K562 (cell line): ENCODE measurements around the gene BNC2. TPM values are rescaled to one million over a fixed set of nuclear protein-coding genes. Genes with fewer than 3 reads are reported as not detected.

ENCODE experiments used
- ATAC-seq: fragments of 200-7000 bp; cut with Tn5 transposase; 3 replicates; pipeline ENCODE4 v1.9.1; 2020; ENCODE audit warnings: moderate library complexity
- BruUV-seq: library from RNA; stranded (reverse); fragments of 400-500 nt; replicated peaks from 2 replicates; lab custom pipeline; 2021; lab: Mats Ljungman, UMichigan
- CTCF ChIA-PET: fragments of 300-600 bp; formaldehyde crosslinking; extraction: SDS; loops from one replicate; lab custom pipeline; 2021; ENCODE audit warnings: low intra/inter-chr PET ratio; lab: Yijun Ruan, JAX
- POLR2A ChIA-PET: fragments of 300-600, 350-650 bp; sonication (Branson Sonifier 250); formaldehyde crosslinking; extraction: SDS; loops from one replicate; lab custom pipeline; 2021; ENCODE audit warnings: antibody characterized with exemption, inconsistent platforms; lab: Yijun Ruan, JAX
- DNase-seq, 4 experiments: peaks; one replicate each; pipeline versions ENCODE4 v3.0.0 to v3.0.0-alpha.2; 2011 to 2018; ENCODE audit warnings: low spot score in 3 of 4, mixed read lengths in 3 of 4; ENCODE audit errors: extremely low read depth in 1 of 4
- FAIRE-seq: peaks from 2 replicates; lab custom pipeline; 2011; peaks lifted over from hg19 to GRCh38; lab: Jason Lieb, UNC
- H2AFZ ChIP-seq: 2 replicates; pipeline ENCODE4 v1.6.0; 2011; ENCODE audit warnings: low read depth, low read length, control low read depth, inconsistent platforms
- H3K27ac ChIP-seq: fragments of 200-600 bp; 3 replicates; pipeline ENCODE4 v1.8.0; 2011; ENCODE audit warnings: low read depth, mild to moderate bottlenecking, control low read depth, inconsistent platforms, low read length, moderate library complexity, mixed read lengths; ENCODE audit errors: extremely low read depth
- H3K27me3 ChIP-seq, 2 experiments: fragments of 300-600 bp in 1 of 2; 2 replicates in 1 of 2; 3 replicates in 1 of 2; pipeline versions ENCODE4 v1.6.0 to v1.8.0; 2011; ENCODE audit warnings: inconsistent platforms in 2 of 2, low read length in 2 of 2, mild to moderate bottlenecking in 1 of 2, mixed read lengths in 1 of 2, moderate library complexity in 1 of 2; ENCODE audit not compliant: control insufficient read depth in 2 of 2, insufficient read depth in 2 of 2
- H3K36me3 ChIP-seq: fragments of 300-600 bp; 3 replicates; pipeline ENCODE4 v1.8.0; 2011; ENCODE audit warnings: mild to moderate bottlenecking, low read length, inconsistent platforms; ENCODE audit not compliant: control insufficient read depth, insufficient read depth
- H3K4me1 ChIP-seq, 2 experiments: fragments of 200-600 bp in 1 of 2; replicated peaks in 1 of 2; 2 replicates in 1 of 2; 3 replicates in 1 of 2; pipeline versions ENCODE4 v1.5.1 to v1.8.0; 2011; ENCODE audit warnings: inconsistent platforms in 2 of 2, low read length in 2 of 2, mild to moderate bottlenecking in 1 of 2, mixed read lengths in 1 of 2, moderate library complexity in 1 of 2; ENCODE audit not compliant: control insufficient read depth in 2 of 2, insufficient read depth in 2 of 2
- H3K4me2 ChIP-seq: 2 replicates; pipeline ENCODE4 v1.6.1; 2011; ENCODE audit warnings: low read length, control low read depth, inconsistent platforms, mixed read lengths; ENCODE audit not compliant: insufficient read depth
- H3K4me3 ChIP-seq: fragments of 200-600 bp; sonication (generic), shearing (Covaris generic); 2 replicates; pipeline ENCODE4 v1.5.1; 2016; ENCODE audit warnings: control low read depth, inconsistent platforms
- H3K79me2 ChIP-seq: fragments of 200-600 bp; 3 replicates; pipeline ENCODE4 v1.8.0; 2011; ENCODE audit warnings: low read length, inconsistent platforms; ENCODE audit not compliant: control insufficient read depth, insufficient read depth
- H3K9ac ChIP-seq, 2 experiments: 2 replicates each; pipeline versions ENCODE4 v1.6.0 to v1.6.1; 2011; ENCODE audit warnings: low read depth in 2 of 2, low read length in 2 of 2, control low read depth in 1 of 2, inconsistent platforms in 1 of 2, mild to moderate bottlenecking in 1 of 2, mixed read lengths in 1 of 2; ENCODE audit not compliant: insufficient read depth in 1 of 2
- H3K9me1 ChIP-seq: one replicate; pipeline ENCODE4 v1.6.0; 2011; ENCODE audit warnings: inconsistent platforms, mild to moderate bottlenecking, low read length, moderate library complexity; ENCODE audit not compliant: control insufficient read depth, insufficient read depth
- H3K9me3 ChIP-seq: replicated peaks from 2 replicates; pipeline ENCODE4 v1.5.1; 2011; ENCODE audit warnings: low read depth, low read length, inconsistent platforms; ENCODE audit not compliant: control insufficient read depth, insufficient read depth
- H4K20me1 ChIP-seq: replicated peaks from 2 replicates; pipeline ENCODE4 v1.6.1; 2011; ENCODE audit warnings: low read length, inconsistent platforms, mixed read lengths; ENCODE audit not compliant: control insufficient read depth, insufficient read depth
- ARID1B ChIP-seq: fragments of 450-650 bp; IDR thresholded peaks from 2 replicates; pipeline ENCODE4 v1.6.1; 2016; ENCODE audit warnings: antibody characterized with exemption, mild to moderate bottlenecking, inconsistent platforms
- ETS2 ChIP-seq: IDR thresholded peaks from 2 replicates; pipeline ENCODE4 v1.6.1; 2016; ENCODE audit warnings: borderline replicate concordance, missing genetic modification characterization, mild to moderate bottlenecking, moderate library complexity, missing compliant biosample characterization; ENCODE audit not compliant: poor library complexity, severe bottlenecking
- ETV1 ChIP-seq: fragments of 450-650 bp; conservative IDR thresholded peaks from 2 replicates; pipeline ENCODE4 v1.6.1; 2016; ENCODE audit warnings: missing genetic modification characterization, control low read depth, low read depth, missing compliant biosample characterization
- EWSR1 ChIP-seq: fragments of 450-650 bp; IDR thresholded peaks from 2 replicates; pipeline ENCODE4 v1.6.1; 2018; ENCODE audit warnings: borderline replicate concordance, mild to moderate bottlenecking, low read depth, moderate library complexity; ENCODE audit not compliant: partially characterized antibody
- FOSL1 ChIP-seq: fragments of 200-800 bp; sonication (Bioruptor generic); conservative IDR thresholded peaks from 2 replicates; pipeline ENCODE4 v1.6.1; 2016; ENCODE audit warnings: missing genetic modification characterization, missing compliant biosample characterization
- HDAC1 ChIP-seq, 2 experiments: fragments of 450-650 bp; IDR thresholded peaks; 2 replicates each; pipeline ENCODE4 v1.6.1; 2016 to 2017; ENCODE audit warnings: inconsistent platforms in 1 of 2, mild to moderate bottlenecking in 1 of 2, moderate library complexity in 1 of 2
- HNRNPLL ChIP-seq: fragments of 200-400 bp; formaldehyde crosslinking; IDR thresholded peaks from 2 replicates; pipeline ENCODE4 v1.6.1; 2017; ENCODE audit warnings: low read length, low read depth, mild to moderate bottlenecking; ENCODE audit not compliant: poor library complexity, severe bottlenecking
- MNT ChIP-seq, 2 experiments: fragments of 450-650 bp; conservative IDR thresholded peaks; 2 replicates each; pipeline ENCODE4 v1.6.1; 2017; ENCODE audit warnings: mild to moderate bottlenecking in 2 of 2, moderate library complexity in 2 of 2
- RFX1 ChIP-seq: fragments of 450-650 bp; IDR thresholded peaks from 2 replicates; pipeline ENCODE4 v1.6.1; 2016; ENCODE audit warnings: mild to moderate bottlenecking, moderate library complexity
- SMAD3 ChIP-seq: fragments of 450-650 bp; formaldehyde crosslinking; conservative IDR thresholded peaks from 2 replicates; pipeline ENCODE4 v1.4.0; 2020; ENCODE audit warnings: mild to moderate bottlenecking
- ZNF780A ChIP-seq: fragments of 250-450 bp; sonication (Bioruptor Pico); IDR thresholded peaks from 2 replicates; pipeline ENCODE4 v1.5.0; 2021; ENCODE audit warnings: mild to moderate bottlenecking
- ZNF79 ChIP-seq: fragments of 250-450 bp; sonication (Bioruptor Pico); IDR thresholded peaks from 2 replicates; pipeline ENCODE4 v1.4.0; 2020; ENCODE audit warnings: low read depth, mild to moderate bottlenecking, moderate library complexity
- WGBS: fragments of 100-300 bp; shearing (Covaris generic); methylation state at CpG from one replicate; pipeline ENCODE4 v1.1.6; 2016; ENCODE audit warnings: low coverage, mixed read lengths; ENCODE audit not compliant: insufficient coverage; ENCODE audit errors: missing lambda C conversion rate; 5-methylcytosine and 5-hydroxymethylcytosine counted together
- in situ Hi-C: fragments of 300-500 bp; cut with MboI; formaldehyde crosslinking; loops from 4 replicates; pipeline ENCODE4 v1.15.0; 2018; ENCODE audit warnings: inconsistent platforms, mixed read lengths
- intact Hi-C: fragments of 100-400 bp; cut with micrococcal nuclease; formaldehyde crosslinking; loops from 2 replicates; pipeline ENCODE4 v1.14.2; 2022
- polyA plus RNA-seq, 8 experiments: library from polyadenylated mRNA; depleted of rRNA in 4 of 8; stranded (reverse) in 5 of 8; unstranded in 3 of 8; fragments of >200 nt; fragmentation: Nextera tagmentation in 2 of 8; fragmentation: Illumina TruSeq in 1 of 8; extraction: Ambion mirVana in 2 of 8; extraction: Trizol in 1 of 8; gene quantifications; 2 replicates each; pipeline versions ENCODE4 v1.2.1 to v1.2.3, GENCODE V29; 2011 to 2014; ENCODE audit warnings: inconsistent platforms in 1 of 8, missing spikeins in 1 of 8
- total RNA-seq, 7 experiments: library from RNA; depleted of rRNA in 6 of 7; stranded (reverse); fragments of >200 nt in 6 of 7; fragmentation: Illumina TruSeq in 2 of 7; extraction: Trizol in 2 of 7; gene quantifications; 2 replicates each; pipeline versions ENCODE4 v1.2.1 to v1.2.3, GENCODE V29; 2011 to 2021; ENCODE audit warnings: low replicate concordance in 1 of 7
- TF ChIP-seq, protein P1 (sequence below): fragments of 450-650 bp; IDR thresholded peaks from 2 replicates; pipeline ENCODE4 v1.6.1; 2016; ENCODE audit warnings: low read depth, mild to moderate bottlenecking, moderate library complexity
- TF ChIP-seq, protein P2 (sequence below): fragments of 250-450 bp; sonication (Bioruptor Pico); IDR thresholded peaks from 2 replicates; pipeline ENCODE4 v1.6.1; 2021; ENCODE audit warnings: mild to moderate bottlenecking

The BNC2 gene
- total and polyA plus RNA-seq, 9 of the 15 experiments (the other 6 are each of a cell fraction or from before 2014, with no cell fraction given) = not detected

GRCh38 chr9:16884952-16885513 is 14.6 kb upstream of the BNC2 start:
- in situ Hi-C loops = no loop called here
- CTCF ChIA-PET = no interaction called here
- no peak for DNase-seq

More at GRCh38 chr9:16884952-16885513, 14.6 kb upstream of the BNC2 start:
- no peak for TF ChIP-seq ZNF79 (CRISPR knock-in tag)
- no peak for TF ChIP-seq HNRNPLL
- TF ChIP-seq, protein P1, sequence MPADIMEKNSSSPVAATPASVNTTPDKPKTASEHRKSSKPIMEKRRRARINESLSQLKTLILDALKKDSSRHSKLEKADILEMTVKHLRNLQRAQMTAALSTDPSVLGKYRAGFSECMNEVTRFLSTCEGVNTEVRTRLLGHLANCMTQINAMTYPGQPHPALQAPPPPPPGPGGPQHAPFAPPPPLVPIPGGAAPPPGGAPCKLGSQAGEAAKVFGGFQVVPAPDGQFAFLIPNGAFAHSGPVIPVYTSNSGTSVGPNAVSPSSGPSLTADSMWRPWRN = no peak
- TF ChIP-seq, protein P2, sequence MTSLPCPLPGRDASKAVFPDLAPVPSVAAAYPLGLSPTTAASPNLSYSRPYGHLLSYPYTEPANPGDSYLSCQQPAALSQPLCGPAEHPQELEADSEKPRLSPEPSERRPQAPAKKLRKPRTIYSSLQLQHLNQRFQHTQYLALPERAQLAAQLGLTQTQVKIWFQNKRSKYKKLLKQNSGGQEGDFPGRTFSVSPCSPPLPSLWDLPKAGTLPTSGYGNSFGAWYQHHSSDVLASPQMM (CRISPR knock-in tag) = no peak
- TF ChIP-seq SMAD3 (CRISPR knock-in tag) = no peak
- no peak for TF ChIP-seq MNT (conservative IDR thresholded peaks at IDR 0.05)
- no peak for TF ChIP-seq HDAC1 (IDR thresholded peaks at IDR 0.05)
- no peak for TF ChIP-seq RFX1
- TF ChIP-seq ARID1B = no peak
- no peak for TF ChIP-seq FOSL1 (tag)
- no peak for TF ChIP-seq ETV1 (tag)
- TF ChIP-seq ZNF780A (CRISPR knock-in tag) = no peak
- no peak for TF ChIP-seq EWSR1
- TF ChIP-seq ETS2 (tag) = no peak
- Histone ChIP-seq H3K79me2 (no peaks in the 10 kb centered on the region), H3K4me3 (no peak overlapping the region), H3K9me3 (no peaks in the 10 kb centered on the region), H3K9ac (no peak overlapping the region), H3K27me3 (no peaks in the 10 kb centered on the region), H3K9me1 (no peaks in the 10 kb centered on the region), H4K20me1 (no peaks in the 10 kb centered on the region), H3K36me3 (no peaks in the 10 kb centered on the region), H3K27ac (no peak overlapping the region), H2AFZ (no peak overlapping the region), H3K4me1 (no peaks in the 10 kb centered on the region), H3K4me2 (no peak overlapping the region)
- intact Hi-C loops = no loop called here
- no TSS peak for BruUV-seq
- no peak for ATAC-seq
- FAIRE-seq = no peak
- POLR2A ChIA-PET = no interaction called here
- 0% methylated on average over 3 of the region's 5 CpGs for WGBS
